Activated CD8-positive, alpha-beta memory T cell treated with anti-CD3 and anti-CD28 coated beads for 24 hours (primary cell): ENCODE results near the gene TCERG1L.

ENCODE experiments used
- DNase-seq: peaks from one replicate; pipeline ENCODE4 v3.0.0-alpha.2; 2020

The TCERG1L gene

GRCh38 chr10:131077724-131078123, 233.8 kb downstream of the TCERG1L start:
- no peak for DNase-seq

- no peak for DNase-seq
These were observed 234.5 kb downstream of the TCERG1L start for GRCh38 chr10:131077031-131077430.

DNA sequence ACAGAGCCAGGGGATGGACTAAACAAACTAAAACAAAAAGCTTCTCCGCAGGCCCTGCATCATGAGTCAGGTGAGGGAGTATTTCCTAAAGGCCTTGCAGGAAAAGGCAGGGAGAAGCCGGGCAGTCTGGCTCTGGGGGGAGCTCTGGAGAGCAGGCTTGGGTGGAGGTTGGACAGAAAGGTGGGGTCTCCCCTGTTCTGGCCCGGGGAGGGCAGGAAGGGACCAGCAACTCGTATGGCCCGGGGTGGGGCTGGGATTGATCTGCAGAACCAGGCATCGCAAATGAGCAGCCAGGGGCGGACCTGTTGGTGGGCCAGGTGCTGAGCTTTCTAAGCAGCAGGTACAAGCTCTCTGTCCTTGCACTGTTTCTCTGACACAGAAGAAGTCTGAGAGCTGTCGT, 235.2 kb downstream of the TCERG1L start:
- DNase-seq: no peak

DNA sequence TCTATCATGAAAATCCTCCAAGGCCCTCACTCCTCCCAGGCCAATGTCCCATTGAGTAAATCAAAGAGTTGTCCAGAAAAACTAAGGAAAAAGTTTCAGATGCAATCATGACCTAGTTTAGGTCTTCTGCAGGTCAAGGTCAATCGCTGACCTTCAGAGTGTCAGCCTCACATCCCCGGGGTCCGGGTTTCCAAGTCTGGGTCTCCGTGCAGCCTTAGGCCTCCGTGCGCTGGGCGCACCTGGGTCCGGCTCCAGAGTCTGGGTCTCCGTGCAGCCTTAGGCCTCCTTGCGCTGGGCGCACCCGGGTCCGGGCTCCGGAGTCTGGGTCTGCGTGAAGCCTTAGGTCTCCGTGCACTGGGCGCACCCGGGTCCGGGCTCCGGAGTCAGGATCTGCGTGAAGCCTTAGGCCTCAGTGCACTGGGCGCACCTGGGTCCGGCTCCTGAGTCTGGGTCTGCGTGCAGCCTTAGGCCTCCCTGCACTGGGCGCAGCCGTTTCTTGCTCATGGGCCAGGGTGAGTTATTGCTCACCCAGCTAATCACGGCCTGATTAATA, 236.2 kb downstream of the TCERG1L start:
- no peak for DNase-seq

GRCh38 chr10:131074682-131075081, 236.8 kb downstream of the TCERG1L start:
- peak; percentile 32 for DNase-seq

DNA sequence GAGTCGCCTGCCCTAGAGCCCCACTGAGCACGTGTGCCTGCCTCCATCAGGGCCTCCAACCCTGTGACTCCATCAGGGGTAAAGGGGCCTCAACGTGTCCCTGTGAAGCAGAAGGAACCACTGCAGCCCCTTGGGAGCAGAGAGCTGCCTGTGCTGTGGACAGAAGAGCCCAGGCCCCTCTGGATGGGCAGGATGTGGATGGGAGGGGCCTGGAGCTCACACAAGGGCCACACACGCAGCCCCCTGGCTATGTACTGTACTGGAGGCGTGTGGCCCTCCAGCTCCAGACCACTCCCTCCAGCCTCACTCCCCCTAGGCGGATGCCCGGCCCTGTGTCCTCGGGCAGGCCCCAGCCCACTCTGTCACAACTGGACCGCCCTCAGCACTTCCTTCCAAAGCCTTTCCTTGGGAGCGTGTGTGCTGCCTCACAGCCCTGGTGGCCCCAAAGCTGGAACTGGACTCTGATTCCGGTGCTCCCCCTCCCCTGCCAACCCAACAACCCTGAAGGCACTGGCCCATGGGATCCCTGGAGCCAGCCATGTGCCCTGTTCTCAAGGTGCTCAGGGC, 238.0 kb downstream of the TCERG1L start:
- no peak for DNase-seq

DNA sequence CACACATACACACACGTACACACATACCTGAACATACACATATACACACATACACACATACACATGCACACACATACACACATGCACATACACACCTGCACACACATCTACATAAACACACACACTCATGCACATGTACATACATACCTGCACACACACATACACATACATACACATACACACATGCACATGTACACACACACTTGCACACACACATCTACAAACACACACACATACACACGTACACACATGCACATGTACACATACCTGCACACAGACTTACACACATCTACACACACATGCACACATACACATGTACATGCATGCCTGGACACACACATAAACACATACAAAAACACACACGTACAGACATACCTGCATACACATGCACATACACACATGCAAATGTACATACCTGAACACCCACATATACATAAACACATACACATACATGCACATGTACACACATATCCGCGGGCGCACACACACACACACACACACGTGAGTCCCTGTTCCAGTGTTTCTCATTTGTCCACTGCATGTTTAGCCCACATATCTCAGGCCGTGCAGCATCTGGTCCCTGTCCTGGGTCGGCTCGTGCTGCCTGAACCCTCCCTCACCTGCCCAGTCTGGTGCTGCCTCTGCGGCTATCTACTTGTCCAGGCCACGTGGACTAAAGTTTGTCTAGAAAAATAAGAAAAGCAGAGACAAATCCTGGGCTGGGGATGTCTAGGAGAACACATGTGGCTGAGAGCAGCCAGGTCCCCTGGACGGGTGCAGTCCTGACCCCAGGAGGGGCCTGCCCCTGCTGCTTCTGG, 238.7 kb downstream of the TCERG1L start:
- peak; percentile 35 for DNase-seq

DNA sequence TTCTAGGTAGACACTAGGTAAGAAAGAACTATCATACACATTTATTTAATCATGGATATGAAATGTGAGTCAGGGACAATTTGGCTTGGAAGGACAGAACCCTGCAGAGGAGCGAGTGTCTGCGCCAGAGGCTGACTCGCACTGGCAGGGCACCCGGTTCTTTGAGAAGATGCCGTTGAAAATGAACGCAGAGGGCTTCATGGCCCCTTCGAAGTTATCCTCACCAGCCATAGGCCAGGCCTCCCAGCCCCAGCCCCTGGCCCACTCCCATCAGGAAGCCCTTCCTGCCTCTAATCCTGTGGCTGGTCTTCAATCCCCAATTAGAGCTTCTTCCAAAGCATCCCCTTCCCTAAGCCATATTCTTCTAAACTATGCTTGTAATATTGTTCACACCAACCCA, 239.8 kb downstream of the TCERG1L start:
- DNase-seq: peak; percentile 4

GRCh38 chr10:131070856-131071255, 240.7 kb downstream of the TCERG1L start:
- peak; percentile 28 for DNase-seq

DNA sequence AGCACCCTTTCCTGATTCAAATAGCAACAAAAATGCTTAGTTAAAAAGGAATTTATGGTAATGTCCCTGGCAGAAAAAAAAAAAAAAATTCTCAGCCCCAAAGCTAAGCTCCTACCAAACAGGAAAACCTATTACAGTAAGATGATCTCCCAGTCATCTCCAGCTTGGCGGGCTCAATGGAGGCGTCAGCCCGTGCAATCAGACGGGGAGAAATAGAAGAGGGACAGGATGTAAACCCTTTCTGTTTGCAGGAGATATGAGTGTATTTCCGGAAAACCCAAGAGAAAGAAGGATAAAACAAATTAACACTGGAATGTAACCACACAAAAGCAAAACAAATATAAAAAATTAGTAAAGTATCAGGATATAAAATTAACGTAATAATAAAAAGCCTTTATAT, 242.8 kb downstream of the TCERG1L start:
- peak; percentile 4 for DNase-seq

- no peak for DNase-seq
These were observed 243.2 kb downstream of the TCERG1L start for GRCh38 chr10:131068311-131068710.

DNA sequence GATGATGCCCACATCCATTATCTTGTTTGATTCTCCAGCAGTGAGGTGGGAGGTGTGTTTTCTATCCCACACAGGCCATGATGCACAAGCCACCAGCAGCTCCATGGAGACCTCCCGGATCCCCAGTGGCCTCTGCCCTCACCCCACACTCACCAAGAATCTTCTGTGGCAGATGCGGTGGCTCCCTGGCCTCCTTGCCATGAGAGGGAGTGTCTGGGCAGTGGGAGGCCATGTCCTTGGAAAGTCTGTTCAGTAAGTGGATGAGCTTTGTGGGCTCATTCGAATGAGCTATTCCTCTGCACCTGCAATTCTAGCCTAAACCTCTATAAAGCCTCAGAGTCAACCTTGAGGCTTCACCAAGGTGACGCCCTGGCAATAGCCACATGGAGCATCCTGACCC, 243.8 kb downstream of the TCERG1L start:
- no peak for DNase-seq

DNA sequence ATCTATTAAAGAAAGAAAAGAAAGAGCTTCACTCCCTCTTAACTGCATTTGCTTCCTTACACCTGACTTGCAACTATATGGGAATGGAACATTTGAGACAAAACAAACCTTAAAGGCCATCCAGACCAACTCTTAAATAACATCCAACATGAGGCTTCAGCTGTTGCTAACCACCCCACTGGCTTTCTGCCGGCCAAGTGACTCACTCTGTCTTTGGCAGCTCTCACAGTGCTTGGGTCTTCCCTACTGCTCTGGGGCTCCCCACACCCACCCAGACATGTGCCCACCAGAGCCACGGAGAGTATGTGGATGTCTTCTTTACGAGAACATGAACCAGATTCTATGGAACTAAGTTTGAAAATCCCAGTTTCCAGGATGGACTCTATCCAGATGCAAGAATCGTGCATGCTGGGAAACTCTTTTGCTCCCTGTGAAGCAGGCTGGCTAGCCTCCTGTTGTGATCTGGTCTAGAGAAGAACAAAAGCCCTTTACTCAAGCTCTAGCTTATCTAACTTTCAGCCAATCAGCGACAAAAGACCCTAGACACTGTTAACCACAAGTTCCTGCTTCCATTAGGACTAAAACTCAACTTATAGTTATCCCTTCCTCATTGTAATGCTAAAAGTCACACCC, 245.7 kb downstream of the TCERG1L start:
- DNase-seq: no peak

GRCh38 chr10:131063311-131063710, 248.2 kb downstream of the TCERG1L start:
- no peak for DNase-seq

- DNase-seq: no peak
These were observed 248.8 kb downstream of the TCERG1L start for GRCh38 chr10:131062621-131063260.

GRCh38 chr10:131061216-131061615, 250.3 kb downstream of the TCERG1L start:
- peak; percentile 15 for DNase-seq

GRCh38 chr10:131059881-131060280, 251.6 kb downstream of the TCERG1L start:
- DNase-seq: no peak

GRCh38 chr10:131058799-131059198, 252.7 kb downstream of the TCERG1L start:
- DNase-seq: no peak

DNA sequence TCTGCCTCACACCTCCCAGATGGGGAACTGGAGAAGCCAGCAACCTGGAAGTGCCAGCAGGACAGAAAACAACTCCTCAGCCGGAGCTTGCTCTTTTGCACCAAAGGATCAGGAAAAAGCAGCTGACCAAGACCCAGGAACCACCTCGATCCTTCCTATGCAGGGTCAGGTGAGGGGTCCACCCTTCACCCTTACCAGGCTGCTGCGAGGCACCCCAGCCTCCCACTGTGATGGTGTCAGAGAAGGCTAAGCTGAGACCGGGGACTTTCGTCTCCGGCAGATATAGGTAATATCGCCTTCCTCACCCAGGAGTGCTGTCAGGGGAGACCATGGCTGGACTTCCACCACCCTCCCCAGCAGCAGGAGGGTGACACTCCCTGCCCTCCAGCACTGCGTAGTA, 254.7 kb downstream of the TCERG1L start:
- no peak for DNase-seq

- DNase-seq: no peak
These were observed 255.4 kb downstream of the TCERG1L start for GRCh38 chr10:131056091-131056579.

DNA sequence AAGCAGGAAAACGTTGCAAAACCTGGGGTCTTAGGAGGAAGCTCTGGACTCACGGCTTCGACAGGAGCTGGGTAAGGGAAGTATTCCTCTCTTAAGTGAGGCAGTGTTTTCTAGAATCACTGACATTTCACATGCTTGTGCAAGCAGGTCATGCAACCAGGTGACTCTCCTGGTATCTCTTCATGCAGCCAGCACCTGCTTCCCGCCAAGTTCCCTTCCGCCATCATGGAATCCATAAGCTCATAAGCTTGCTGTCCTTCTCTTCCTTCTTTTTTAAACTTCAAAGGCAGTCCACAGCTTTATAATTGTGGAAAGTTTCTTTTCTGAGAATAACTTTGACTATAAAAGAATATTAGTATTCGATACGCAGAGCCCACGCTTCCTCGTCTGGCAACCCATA, 256.1 kb downstream of the TCERG1L start:
- DNase-seq: no peak

DNA sequence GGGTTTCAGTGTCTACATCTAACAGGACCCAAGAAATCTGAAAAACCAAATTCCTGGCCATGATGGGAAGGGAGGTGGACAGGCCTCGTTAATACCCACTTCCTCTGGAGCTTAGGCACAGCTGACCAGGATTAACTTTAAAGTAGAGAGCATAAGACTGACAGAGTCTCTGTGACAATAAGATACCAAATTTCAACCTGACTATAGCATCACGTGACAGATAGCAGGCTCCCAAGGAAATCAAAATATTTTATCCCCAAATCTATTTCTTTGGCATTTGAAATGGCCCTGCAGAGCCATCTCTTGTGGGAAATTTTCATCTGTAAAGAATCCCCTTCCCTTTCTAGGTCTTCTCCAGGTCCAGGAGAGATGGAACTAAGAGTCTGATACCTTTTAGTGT, 258.3 kb downstream of the TCERG1L start:
- no peak for DNase-seq

DNA sequence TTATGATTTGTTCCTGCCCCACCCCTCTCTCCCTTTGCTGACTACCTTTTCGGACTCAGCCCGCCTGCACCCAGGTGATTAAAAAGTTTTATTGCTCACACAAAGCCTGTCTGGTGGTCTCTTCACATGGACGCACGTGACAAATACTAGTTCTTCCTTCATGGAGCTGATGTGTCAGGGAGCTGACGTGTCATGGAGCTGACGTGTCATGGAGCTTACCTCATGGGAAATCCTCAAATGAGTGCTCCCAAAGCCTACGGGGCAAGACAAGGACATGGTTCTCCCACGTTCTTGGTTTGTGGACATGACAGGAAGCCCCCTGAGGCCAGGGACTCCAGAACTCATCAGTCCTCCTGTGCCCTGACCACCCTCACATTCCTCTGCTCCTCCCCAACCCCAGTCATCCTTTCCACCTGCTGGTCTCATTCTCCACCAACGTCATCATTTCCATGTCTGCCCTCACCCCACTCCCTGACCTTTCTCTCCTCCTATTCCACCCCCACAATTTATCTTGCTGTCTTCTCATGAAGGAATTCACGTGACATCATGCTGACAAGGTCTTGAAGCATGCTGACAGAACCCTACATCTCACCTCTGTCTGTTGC, 261.3 kb downstream of the TCERG1L start:
- no peak for DNase-seq
